GM21390 (cell line): ENCODE results near the gene PLSCR3.

Experiments used
- ATAC-seq: cut with Tn5 transposase; IDR thresholded peaks from one replicate; pipeline ENCODE4 v1.9.1; 2021; ENCODE audit not compliant: unreplicated experiment

Gene PLSCR3

DNA sequence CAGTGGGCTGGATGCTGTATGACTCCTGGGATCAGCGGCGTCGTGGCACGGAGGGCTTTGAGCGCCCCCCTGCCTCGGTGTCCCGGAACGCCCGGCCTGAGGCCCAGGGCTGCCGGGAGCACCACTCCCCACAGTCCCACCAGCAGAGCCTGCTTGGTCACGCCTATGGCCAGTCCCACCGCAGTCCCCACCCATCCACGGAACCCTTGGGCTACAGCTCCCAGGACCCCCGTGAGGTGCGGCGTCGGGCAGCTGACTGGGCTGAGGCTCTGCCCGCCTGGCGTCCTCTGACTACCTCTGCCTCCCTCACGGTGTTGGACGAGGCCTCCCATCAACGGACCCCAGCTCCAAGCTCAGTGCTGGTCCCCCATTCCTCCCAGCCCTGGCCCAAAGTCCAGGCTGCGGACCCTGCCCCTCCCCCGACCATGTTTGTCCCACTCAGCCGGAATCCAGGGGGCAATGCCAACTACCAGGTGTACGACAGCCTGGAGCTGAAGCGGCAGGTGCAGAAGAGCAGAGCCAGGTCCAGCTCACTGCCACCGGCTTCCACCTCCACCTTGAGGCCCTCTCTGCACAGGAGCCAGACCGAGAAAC lies 32.7 kb upstream of the PLSCR3 start:
- ATAC-seq = no peak

- no peak for ATAC-seq
These were observed 32.0 kb upstream of the PLSCR3 start for GRCh38 chr17:7426203-7426863.

DNA sequence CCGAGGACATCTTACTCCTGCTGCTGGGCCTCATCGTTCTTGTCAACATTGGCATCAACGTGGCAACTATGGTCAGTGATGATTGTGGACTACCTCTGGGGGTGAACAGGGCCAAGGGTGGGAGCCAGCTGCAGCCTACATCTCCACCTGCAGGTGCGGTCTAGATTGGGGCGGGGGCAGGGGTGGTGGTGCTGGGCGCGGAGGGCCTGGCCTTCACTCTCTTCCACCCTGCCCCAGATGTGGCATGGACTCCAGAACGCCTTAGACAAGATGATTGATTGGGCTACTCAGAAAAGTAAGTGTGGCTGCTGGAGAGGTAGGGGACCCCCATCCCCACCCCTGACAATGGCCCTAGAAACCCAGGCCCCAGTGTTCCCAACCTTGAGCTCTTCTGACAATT lies 31.4 kb upstream of the PLSCR3 start:
- no peak for ATAC-seq

DNA sequence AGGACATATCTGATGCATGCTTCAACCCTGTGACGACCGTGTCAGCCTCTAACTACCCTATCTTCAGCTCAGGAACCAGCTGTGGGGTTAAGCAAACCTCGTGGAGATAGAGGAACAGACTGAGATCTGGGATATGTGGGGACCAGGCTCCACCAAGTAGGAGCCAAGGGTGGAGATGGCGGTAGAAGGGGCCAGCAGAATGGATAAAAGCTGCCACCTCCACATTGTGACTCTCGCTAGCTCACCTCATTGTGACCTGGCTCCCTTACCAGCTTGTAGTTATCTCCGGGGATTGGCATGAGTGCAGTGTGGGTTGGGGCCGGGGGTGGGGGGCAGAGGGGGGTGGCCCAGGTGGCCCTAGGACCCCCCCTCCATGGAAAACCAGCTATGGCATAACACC lies 31.0 kb upstream of the PLSCR3 start, which contains the start of gene SPEM2:
TSS of gene SPEM2 (plus strand) at position 301 of the 400 bp plus-strand sequence. CDS start at position 374, 73 bp downstream.
- ATAC-seq = no peak

DNA sequence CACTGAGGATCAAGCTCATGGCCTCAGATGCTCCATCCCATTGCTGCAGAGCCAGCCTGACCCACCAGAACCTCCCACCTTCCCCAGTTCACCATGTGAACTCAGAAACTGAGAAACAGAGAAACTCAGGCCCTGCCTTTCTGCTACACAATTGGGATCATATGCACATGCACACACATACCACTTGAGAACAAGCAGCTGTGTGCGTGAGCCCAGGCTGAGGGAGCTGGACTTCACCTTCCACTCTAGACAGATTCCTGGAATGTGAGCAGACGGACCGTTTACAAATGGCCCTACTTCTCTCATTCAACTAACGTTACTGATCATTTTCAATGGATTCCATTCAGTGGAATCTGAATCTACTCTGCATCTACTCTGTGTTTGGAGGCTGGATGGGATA lies 29.4 kb upstream of the PLSCR3 start:
- ATAC-seq = no peak

DNA sequence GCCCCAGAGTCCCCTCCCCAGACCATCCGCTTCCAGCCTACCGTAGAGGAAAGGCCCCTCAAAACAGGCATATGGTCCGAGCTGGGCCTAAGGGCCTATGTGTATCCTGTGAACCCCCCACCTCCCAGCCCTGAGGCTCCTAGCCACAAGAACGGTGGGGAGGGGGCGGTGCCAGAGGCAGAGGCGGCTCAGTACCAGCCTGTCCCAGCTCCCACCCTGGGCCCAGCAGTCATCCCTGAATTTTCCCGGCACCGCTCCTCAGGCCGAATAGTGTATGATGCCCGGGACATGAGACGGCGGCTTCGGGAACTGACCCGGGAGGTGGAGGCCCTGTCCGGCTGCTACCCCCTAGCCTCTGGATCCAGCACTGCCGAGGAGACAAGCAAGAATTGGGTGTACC lies 26.9 kb upstream of the PLSCR3 start:
- ATAC-seq = no peak

- ATAC-seq = no peak
These were observed 25.7 kb upstream of the PLSCR3 start, which contains the start of gene SPEM1 for GRCh38 chr17:7419819-7420610. Gene SPEM1, plus strand, starts transcription at chr17:7420324. Its CDS starts 61 bp downstream, at chr17:7420385.

GRCh38 chr17:7418472-7419152 lies 24.3 kb upstream of the PLSCR3 start:
- no peak for ATAC-seq

DNA sequence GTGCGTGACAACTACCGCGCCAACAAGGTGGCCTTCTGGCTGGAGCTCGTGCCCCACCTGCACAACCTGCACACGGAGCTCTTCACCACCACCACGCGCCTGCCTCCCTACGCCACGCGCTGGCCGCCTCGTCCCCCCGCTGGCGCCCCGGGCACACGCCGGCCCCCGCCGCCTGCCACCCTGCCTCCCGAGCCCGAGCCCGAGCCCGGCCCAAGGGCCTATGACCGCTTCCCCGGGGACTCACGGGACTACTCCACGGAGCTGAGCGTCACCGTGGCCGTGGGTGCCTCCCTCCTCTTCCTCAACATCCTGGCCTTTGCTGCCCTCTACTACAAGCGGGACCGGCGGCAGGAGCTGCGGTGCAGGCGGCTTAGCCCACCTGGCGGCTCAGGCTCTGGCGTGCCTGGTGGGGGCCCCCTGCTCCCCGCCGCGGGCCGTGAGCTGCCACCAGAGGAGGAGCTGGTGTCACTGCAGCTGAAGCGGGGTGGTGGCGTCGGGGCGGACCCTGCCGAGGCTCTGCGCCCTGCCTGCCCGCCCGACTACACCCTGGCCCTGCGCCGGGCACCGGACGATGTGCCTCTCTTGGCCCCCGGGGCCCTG lies 22.8 kb upstream of the PLSCR3 start:
- no peak for ATAC-seq

- ATAC-seq = no peak
These were observed 22.0 kb upstream of the PLSCR3 start for GRCh38 chr17:7416323-7416722.

- ATAC-seq = no peak
These were observed 21.5 kb upstream of the PLSCR3 start for GRCh38 chr17:7415784-7416183.

DNA sequence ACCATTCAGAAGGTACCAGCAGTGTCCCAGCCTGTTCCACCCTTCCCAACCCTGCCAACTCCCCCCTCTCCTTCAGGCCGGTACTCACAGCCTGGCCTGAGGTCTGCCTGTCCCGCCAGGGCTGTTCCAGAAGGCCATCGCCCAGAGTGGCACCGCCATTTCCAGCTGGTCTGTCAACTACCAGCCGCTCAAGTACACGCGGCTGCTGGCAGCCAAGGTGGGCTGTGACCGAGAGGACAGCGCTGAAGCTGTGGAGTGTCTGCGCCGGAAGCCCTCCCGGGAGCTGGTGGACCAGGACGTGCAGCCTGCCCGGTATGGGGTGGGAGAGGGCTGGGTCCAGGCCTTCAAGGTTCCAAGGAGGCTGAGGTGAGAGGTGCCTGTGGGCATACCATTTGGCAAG lies 20.5 kb upstream of the PLSCR3 start:
- ATAC-seq = no peak

GRCh38 chr17:7413346-7413985 lies 19.1 kb upstream of the PLSCR3 start:
- no peak for ATAC-seq

DNA sequence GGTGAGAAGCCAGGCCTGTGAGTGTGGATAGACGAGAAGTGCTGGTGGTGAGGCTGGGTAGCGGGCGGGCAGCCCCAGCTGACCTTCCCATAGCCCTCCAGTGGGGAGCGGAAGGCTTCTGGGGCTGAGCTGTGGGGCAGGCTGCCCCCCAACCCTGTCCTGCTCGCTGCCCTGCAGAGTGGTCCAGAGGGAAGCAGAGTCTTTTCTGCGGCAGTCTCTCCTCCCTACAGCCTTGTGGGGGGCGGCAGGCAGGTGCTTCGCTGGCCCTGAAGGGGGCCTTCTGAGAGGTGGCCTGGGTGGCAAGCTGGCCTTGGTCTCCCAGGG lies 17.1 kb upstream of the PLSCR3 start:
- ATAC-seq = no peak

- no peak for ATAC-seq
These were observed 16.5 kb upstream of the PLSCR3 start for GRCh38 chr17:7410634-7411426.

DNA sequence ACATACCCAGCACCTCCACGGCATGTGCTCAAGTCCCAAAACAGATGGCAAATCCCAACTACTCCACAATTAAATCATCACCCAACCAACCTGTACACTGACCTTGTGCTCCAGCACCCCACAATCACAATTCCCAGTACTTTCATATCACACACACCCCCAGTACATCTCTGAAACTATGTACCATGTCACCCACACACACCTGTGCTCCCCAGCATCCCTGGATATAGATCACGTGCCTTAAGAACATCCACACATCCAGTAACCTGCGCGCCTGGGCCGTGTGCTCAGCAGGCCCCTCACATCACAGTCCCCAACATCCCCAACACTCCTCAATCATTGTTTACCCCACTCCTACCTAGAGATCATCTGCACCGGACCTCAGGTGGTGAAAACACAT lies 15.4 kb upstream of the PLSCR3 start:
- no peak for ATAC-seq

DNA sequence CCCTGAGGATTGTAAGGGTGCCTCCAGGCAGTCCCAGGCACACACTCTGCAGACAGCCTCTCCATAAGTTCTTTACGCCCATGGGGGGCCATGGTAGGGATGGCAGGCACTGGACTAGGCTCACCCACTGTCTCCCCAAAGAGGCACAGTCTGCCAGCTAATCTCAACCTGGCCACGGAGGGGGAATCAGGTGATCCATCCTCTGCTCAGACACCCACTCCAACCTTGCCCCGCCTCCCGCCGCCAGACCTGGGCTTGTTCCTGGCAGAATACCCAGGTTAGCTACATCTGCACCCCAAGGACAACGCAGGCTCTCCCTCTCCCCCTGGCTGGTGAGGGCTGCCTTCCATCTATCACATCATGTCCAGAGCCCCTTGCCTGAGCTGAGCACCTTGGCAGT lies 14.5 kb upstream of the PLSCR3 start:
- ATAC-seq = no peak

GRCh38 chr17:7408252-7408727 lies 14.0 kb upstream of the PLSCR3 start:
- ATAC-seq = no peak

DNA sequence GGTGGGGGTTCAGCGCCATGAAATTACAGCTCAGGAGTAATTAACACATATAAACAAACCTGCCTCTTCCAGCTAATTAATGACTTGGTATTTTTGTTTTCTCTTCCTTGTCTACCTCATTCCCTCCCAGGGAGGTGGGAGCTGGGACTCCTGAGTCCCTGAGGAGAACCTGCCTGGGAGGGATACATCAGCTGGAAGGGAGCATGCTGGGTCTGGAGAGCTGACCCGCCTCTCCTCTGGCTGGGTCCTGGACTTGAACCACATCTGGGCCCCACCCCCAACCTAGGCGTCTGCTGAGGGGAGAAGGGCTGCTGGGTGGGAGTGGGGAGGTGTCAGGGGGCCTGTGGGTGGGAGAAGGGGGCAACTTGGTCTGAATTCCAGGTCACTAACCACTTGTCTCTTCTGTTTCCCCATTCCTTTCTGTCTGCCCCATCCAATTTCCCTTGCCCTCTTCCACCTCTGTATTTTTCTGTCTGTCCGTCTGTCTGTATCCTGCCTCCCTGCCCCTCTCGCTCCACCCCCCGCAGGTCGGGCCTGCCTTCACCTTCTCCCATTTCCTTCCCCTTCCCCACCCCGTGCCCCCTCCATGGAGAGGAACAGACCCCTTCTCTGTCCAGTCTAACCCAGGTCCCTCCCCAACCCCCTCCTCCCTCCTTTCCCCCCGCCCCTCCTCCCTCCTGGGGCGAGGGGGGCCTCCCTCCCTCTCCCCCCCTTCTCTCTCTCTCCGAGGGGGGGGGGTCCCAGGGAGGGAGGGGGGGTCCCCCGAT lies 13.3 kb upstream of the PLSCR3 start, which contains the start of gene NLGN2:
TSS of gene NLGN2 (plus strand) at position 361 of the 767 bp plus-strand sequence. CDS start 411 bp downstream, outside the sequence.
- ATAC-seq = no peak
